GM12864 (cell line): Measurements from ENCODE around the gene PRKG1.

ENCODE experiments used
- DNase-seq: peaks from one replicate; pipeline ENCODE4 v3.0.0-alpha.2; 2011; ENCODE audit warnings: low read depth
- H3K4me3 ChIP-seq: 2 replicates; pipeline ENCODE4 v1.5.1; 2011; ENCODE audit warnings: mild to moderate bottlenecking, low read depth, low read length, control low read depth
- TF ChIP-seq, protein P1 (sequence below): IDR thresholded peaks from 2 replicates; pipeline ENCODE4 v1.5.1; 2011; ENCODE audit warnings: low read depth, mild to moderate bottlenecking, moderate library complexity, low read length, control low read depth, inconsistent platforms; ENCODE audit errors: missing control alignments

PRKG1 gene

GRCh38 chr10:51318399-51319172 is 244.3 kb downstream of the PRKG1 start:
- DNase-seq, result no peak
- TF ChIP-seq, protein P1, sequence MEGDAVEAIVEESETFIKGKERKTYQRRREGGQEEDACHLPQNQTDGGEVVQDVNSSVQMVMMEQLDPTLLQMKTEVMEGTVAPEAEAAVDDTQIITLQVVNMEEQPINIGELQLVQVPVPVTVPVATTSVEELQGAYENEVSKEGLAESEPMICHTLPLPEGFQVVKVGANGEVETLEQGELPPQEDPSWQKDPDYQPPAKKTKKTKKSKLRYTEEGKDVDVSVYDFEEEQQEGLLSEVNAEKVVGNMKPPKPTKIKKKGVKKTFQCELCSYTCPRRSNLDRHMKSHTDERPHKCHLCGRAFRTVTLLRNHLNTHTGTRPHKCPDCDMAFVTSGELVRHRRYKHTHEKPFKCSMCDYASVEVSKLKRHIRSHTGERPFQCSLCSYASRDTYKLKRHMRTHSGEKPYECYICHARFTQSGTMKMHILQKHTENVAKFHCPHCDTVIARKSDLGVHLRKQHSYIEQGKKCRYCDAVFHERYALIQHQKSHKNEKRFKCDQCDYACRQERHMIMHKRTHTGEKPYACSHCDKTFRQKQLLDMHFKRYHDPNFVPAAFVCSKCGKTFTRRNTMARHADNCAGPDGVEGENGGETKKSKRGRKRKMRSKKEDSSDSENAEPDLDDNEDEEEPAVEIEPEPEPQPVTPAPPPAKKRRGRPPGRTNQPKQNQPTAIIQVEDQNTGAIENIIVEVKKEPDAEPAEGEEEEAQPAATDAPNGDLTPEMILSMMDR, result no peak
- no peak overlapping the region for H3K4me3 ChIP-seq

DNA sequence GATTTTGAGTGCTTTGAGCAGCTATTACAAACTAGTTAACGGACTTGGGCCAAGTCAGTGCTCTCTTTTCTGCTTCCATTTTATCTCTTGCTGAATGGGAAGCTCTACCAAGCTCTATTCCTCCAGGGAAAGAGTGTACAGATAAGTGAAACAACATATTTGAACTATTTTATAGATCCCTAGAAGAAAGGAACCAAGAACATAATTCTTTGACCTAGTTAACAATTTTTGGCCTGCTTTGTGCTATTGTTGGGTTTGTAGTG is 244.8 kb downstream of the PRKG1 start:
- DNase-seq, result no peak
- no peak overlapping the region for H3K4me3 ChIP-seq
- TF ChIP-seq, protein P1, result no peak

DNA sequence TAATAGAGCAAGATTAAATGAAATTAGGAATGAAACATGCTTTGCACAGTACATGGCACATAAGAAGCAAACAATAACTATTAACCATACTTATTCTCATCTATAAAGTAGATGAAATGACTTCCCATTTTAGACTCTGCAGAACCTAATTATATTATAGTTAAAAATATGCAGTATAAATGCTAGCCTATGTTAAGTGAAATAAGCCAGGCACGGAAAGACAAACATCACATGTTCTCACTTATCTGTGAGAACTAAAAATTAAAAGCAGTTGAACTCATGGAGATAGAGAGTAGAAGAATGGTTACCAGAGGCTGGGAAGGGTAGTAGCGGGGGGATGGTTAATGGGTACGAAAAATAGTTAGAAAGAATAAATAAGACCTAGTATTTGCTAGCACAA is 247.0 kb downstream of the PRKG1 start:
- DNase-seq, result no peak
- TF ChIP-seq, protein P1, result no peak
- no peak overlapping the region for H3K4me3 ChIP-seq

DNA sequence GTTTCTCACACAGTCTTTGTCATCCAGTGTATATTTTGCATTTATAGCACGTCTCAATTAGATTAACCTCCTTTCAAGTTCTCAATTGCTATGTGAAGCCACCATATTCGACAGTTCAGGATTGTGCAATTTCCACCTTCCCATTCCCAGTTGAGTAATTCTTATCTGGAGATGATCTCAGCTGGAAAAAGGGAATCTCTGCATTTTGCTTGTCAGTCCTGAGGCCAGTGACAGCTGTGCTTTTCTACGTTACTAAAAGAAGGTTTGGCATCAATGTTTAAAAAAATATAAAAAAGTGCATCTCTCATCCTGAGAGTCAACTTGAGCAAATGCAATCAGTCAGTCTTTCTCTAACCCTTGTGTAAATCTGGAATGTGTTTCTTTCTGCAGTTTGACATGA is 247.7 kb downstream of the PRKG1 start:
- no peak for DNase-seq
- TF ChIP-seq, protein P1, result no peak
- no peak overlapping the region for H3K4me3 ChIP-seq

GRCh38 chr10:51325649-51326048 is 251.4 kb downstream of the PRKG1 start:
- no peak for DNase-seq
- TF ChIP-seq, protein P1, result no peak
- no peak overlapping the region for H3K4me3 ChIP-seq

DNA sequence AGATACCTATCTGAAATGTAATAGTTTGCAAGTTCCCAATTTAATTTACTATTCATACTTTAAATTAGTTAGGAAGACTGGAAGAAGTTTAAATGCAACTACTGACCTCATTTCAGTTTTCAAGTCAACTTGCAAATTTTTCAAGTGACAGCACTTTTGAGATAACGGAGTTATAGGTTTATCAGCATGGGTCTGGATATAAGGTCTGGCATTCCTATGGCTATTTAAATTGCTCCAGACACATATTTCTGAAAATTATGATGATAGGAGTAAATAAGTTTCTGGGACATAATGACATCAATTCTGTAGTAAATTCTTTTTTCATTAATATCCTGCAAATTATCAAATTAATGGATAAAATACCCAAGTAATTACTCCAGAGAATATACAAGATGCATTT is 251.9 kb downstream of the PRKG1 start:
- no peak for DNase-seq

More for the DNA sequence above, 251.9 kb downstream of the PRKG1 start:
- H3K4me3 ChIP-seq, result no peak overlapping the region
- TF ChIP-seq, protein P1, result no peak
